Stimulated activated naive CD8-positive, alpha-beta T cell treated with anti-CD3 and anti-CD28 coated beads, Interleukin-15, Interleukin-2, amounts not matched to agents 100 ng/mL and 50 ng/mL, for 24 hours (primary cell): ENCODE data around the gene PXDC1.

Experiments
- H3K27ac Mint-ChIP-seq: one replicate; pipeline ENCODE4 v1.8.0; 2021; ENCODE audit warnings: mild to moderate bottlenecking, mixed read lengths
- H3K27me3 Mint-ChIP-seq: one replicate; pipeline ENCODE4 v1.8.0; 2021; ENCODE audit warnings: mixed read lengths
- H3K36me3 Mint-ChIP-seq: one replicate; pipeline ENCODE4 v1.8.0; 2021; ENCODE audit warnings: low read depth, mixed read lengths
- H3K4me1 Mint-ChIP-seq: one replicate; pipeline ENCODE4 v1.8.0; 2021; ENCODE audit warnings: low read depth, mixed read lengths
- H3K4me3 Mint-ChIP-seq: one replicate; pipeline ENCODE4 v1.8.0; 2021; ENCODE audit warnings: mild to moderate bottlenecking, mixed read lengths
- H3K9me3 Mint-ChIP-seq: one replicate; pipeline ENCODE4 v1.8.0; 2021; ENCODE audit warnings: mixed read lengths

Gene PXDC1

GRCh38 chr6:3740551-3741476, 10.7 kb downstream of the PXDC1 start:
- Mint-ChIP-seq H3K9me3 (no peaks in the 10 kb centered on the region), H3K4me3 (no peak overlapping the region), H3K27ac (no peak overlapping the region), H3K27me3 (peaks cover 14% of the 10 kb centered on the region), H3K4me1 (peaks cover 10% of the 10 kb centered on the region), H3K36me3 (no peaks in the 10 kb centered on the region)

- no peaks in the 10 kb centered on the region for H3K36me3 Mint-ChIP-seq
- peaks cover 10% of the 10 kb centered on the region for H3K4me1 Mint-ChIP-seq
- no peaks in the 10 kb centered on the region for H3K9me3 Mint-ChIP-seq
- peaks cover 16% of the 10 kb centered on the region for H3K27me3 Mint-ChIP-seq
- no peak overlapping the region for H3K27ac Mint-ChIP-seq
- no peak overlapping the region for H3K4me3 Mint-ChIP-seq
Measured at GRCh38 chr6:3739311-3739897, 12.1 kb downstream of the PXDC1 start.

- H3K36me3 Mint-ChIP-seq, result no peaks in the 10 kb centered on the region
- no peak overlapping the region for H3K27ac Mint-ChIP-seq
- peaks cover 22% of the 10 kb centered on the region for H3K27me3 Mint-ChIP-seq
- H3K4me1 Mint-ChIP-seq, result peaks cover 10% of the 10 kb centered on the region
- H3K9me3 Mint-ChIP-seq, result no peaks in the 10 kb centered on the region
- H3K4me3 Mint-ChIP-seq, result no peak overlapping the region
Measured at GRCh38 chr6:3738381-3739131, 13.0 kb downstream of the PXDC1 start.

- peaks cover 5% of the 10 kb centered on the region for H3K4me1 Mint-ChIP-seq
- H3K9me3 Mint-ChIP-seq, result no peaks in the 10 kb centered on the region
- no peaks in the 10 kb centered on the region for H3K36me3 Mint-ChIP-seq
- no peak overlapping the region for H3K27ac Mint-ChIP-seq
- peaks cover 22% of the 10 kb centered on the region for H3K27me3 Mint-ChIP-seq
- no peak overlapping the region for H3K4me3 Mint-ChIP-seq
Measured at GRCh38 chr6:3737831-3738210, 13.7 kb downstream of the PXDC1 start.

- Mint-ChIP-seq H3K9me3 (no peaks in the 10 kb centered on the region), H3K4me3 (no peak overlapping the region), H3K27ac (no peak overlapping the region), H3K36me3 (no peaks in the 10 kb centered on the region), H3K27me3 (peaks cover 25% of the 10 kb centered on the region), H3K4me1 (no peaks in the 10 kb centered on the region)
Measured at GRCh38 chr6:3737149-3737830, 14.2 kb downstream of the PXDC1 start.

- H3K27me3 Mint-ChIP-seq, result peaks cover 19% of the 10 kb centered on the region
- H3K36me3 Mint-ChIP-seq, result no peaks in the 10 kb centered on the region
- peak overlapping the region; percentile 29 for H3K27ac Mint-ChIP-seq
- H3K9me3 Mint-ChIP-seq, result no peaks in the 10 kb centered on the region
- no peaks in the 10 kb centered on the region for H3K4me1 Mint-ChIP-seq
- no peak overlapping the region for H3K4me3 Mint-ChIP-seq
Measured at GRCh38 chr6:3735029-3735605, 16.4 kb downstream of the PXDC1 start.

- Mint-ChIP-seq H3K9me3 (no peaks in the 10 kb centered on the region), H3K36me3 (no peaks in the 10 kb centered on the region)
Measured at GRCh38 chr6:3734023-3734422, 17.5 kb downstream of the PXDC1 start.

GRCh38 chr6:3733321-3733925, 18.1 kb downstream of the PXDC1 start:
- Mint-ChIP-seq H3K4me3 (no peak overlapping the region), H3K27ac (no peak overlapping the region), H3K36me3 (no peaks in the 10 kb centered on the region), H3K27me3 (peaks cover 24% of the 10 kb centered on the region), H3K9me3 (no peaks in the 10 kb centered on the region), H3K4me1 (no peaks in the 10 kb centered on the region)

More at GRCh38 chr6:3734023-3734422, 17.5 kb downstream of the PXDC1 start:
- no peak overlapping the region for H3K27ac Mint-ChIP-seq
- no peak overlapping the region for H3K4me3 Mint-ChIP-seq
- H3K4me1 Mint-ChIP-seq, result no peaks in the 10 kb centered on the region
- H3K27me3 Mint-ChIP-seq, result peaks cover 20% of the 10 kb centered on the region

GRCh38 chr6:3732345-3733141, 19.0 kb downstream of the PXDC1 start:
- H3K4me3 Mint-ChIP-seq, result no peak overlapping the region
- H3K27me3 Mint-ChIP-seq, result peaks cover 24% of the 10 kb centered on the region
- H3K27ac Mint-ChIP-seq, result no peak overlapping the region
- H3K4me1 Mint-ChIP-seq, result no peaks in the 10 kb centered on the region
- no peaks in the 10 kb centered on the region for H3K36me3 Mint-ChIP-seq
- H3K9me3 Mint-ChIP-seq, result no peaks in the 10 kb centered on the region

- H3K36me3 Mint-ChIP-seq, result no peaks in the 10 kb centered on the region
- no peaks in the 10 kb centered on the region for H3K4me1 Mint-ChIP-seq
- H3K27me3 Mint-ChIP-seq, result peaks cover 24% of the 10 kb centered on the region
- no peaks in the 10 kb centered on the region for H3K9me3 Mint-ChIP-seq
- no peak overlapping the region for H3K27ac Mint-ChIP-seq
- no peak overlapping the region for H3K4me3 Mint-ChIP-seq
Measured at GRCh38 chr6:3731700-3732099, 19.8 kb downstream of the PXDC1 start.

GRCh38 chr6:3729603-3730344, 21.7 kb downstream of the PXDC1 start:
- no peaks in the 10 kb centered on the region for H3K9me3 Mint-ChIP-seq
- H3K4me1 Mint-ChIP-seq, result no peaks in the 10 kb centered on the region
- no peak overlapping the region for H3K27ac Mint-ChIP-seq
- H3K4me3 Mint-ChIP-seq, result no peak overlapping the region
- no peaks in the 10 kb centered on the region for H3K36me3 Mint-ChIP-seq
- peaks cover 20% of the 10 kb centered on the region for H3K27me3 Mint-ChIP-seq

- H3K4me1 Mint-ChIP-seq, result no peaks in the 10 kb centered on the region
- no peaks in the 10 kb centered on the region for H3K36me3 Mint-ChIP-seq
- no peak overlapping the region for H3K27ac Mint-ChIP-seq
- H3K4me3 Mint-ChIP-seq, result no peak overlapping the region
- H3K27me3 Mint-ChIP-seq, result peaks cover 12% of the 10 kb centered on the region
- no peaks in the 10 kb centered on the region for H3K9me3 Mint-ChIP-seq
Measured at GRCh38 chr6:3727593-3728108, 23.9 kb downstream of the PXDC1 start.

- H3K9me3 Mint-ChIP-seq, result no peaks in the 10 kb centered on the region
- no peak overlapping the region for H3K4me3 Mint-ChIP-seq
- H3K4me1 Mint-ChIP-seq, result no peaks in the 10 kb centered on the region
- no peaks in the 10 kb centered on the region for H3K36me3 Mint-ChIP-seq
- no peak overlapping the region for H3K27ac Mint-ChIP-seq
- H3K27me3 Mint-ChIP-seq, result peaks cover 7% of the 10 kb centered on the region
Measured at GRCh38 chr6:3727036-3727435, 24.5 kb downstream of the PXDC1 start.
